ENCODE results near the gene QRFPR. TPM values are rescaled to one million over a fixed set of nuclear protein-coding genes. Genes with fewer than 3 reads are reported as not detected.
"Not testable (repeated sequence)": the region's sequence is repeated elsewhere in the genome, so short reads cannot be mapped to it uniquely, and the experiment has no call there.

Gene QRFPR
- polyA plus RNA-seq (2013) = not detected

DNA sequence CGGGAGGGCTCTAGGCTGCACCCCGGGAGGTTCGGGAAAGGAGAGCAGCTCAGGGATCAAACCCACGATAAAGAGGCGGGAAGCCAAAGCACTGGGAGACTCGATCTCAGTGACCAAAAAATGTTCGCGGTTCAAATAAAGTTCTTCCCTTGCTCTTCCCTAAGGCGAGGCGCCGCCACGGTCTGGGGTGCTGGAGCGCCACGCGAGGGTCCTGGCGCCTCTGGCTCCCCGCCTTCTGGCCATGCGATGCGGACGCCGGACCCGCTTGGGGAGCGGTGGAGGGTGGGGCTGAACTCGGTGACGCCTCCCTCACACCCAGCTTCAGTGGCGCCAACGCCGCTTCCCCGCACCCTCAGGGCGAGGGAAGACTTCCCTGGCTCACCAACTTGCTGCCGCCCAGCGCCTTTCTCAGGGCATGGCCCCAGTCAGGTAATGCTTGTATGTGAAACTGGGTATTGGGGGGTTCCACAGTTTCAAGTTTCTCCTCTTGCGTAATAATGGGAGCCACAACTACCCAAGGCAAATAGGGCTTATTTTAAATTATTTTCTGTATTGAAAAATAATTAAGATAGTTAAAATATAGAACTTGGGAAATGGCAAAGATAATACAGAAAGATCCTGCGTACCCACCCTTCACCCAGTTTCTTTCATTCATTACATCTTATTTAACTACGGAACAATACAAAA is at the start of gene QRFPR:
Gene QRFPR (minus strand): TSS at position 243 of the 687 bp plus-strand sequence. CDS start 371 bp downstream, outside the sequence.
- H3K4me3 ChIP-seq (ENCODE audit: control insufficient read depth in 1 of 7, extremely low read depth in 1 of 7, insufficient read depth in 4 of 7, low read depth in 2 of 7, low read length in 6 of 7) = peak within 1 kb of the TSS in 5 of 7 experiments; percentile 8 to 59 (median 45)
- CTCF ChIA-PET = no interaction called here
- POLR2A ChIA-PET = no interaction called here
- H3K4me1 ChIP-seq (ENCODE audit: control extremely low read depth in 1 of 4, control insufficient read depth in 4 of 4, insufficient read depth in 4 of 4, low read length in 3 of 4) = peaks cover 0 to 15% (median 11%) of the 10 kb centered on the region in 4 experiments
- no peaks in the 10 kb centered on the region for H3K9me3 ChIP-seq (ENCODE audit: control extremely low read depth in 1 of 5, control insufficient read depth in 4 of 5, insufficient read depth in 2 of 5, low read depth in 1 of 5, low read length in 4 of 5)
- H3K27ac ChIP-seq (ENCODE audit: insufficient read depth in 1 of 2, low read depth in 1 of 2, low read length in 2 of 2, poor library complexity in 1 of 2, severe bottlenecking in 2 of 2) = no peak within 1 kb of the TSS
- WGBS (ENCODE audit: insufficient coverage) = 8% methylated on average over 25 of the region's 35 CpGs
- H3K36me3 ChIP-seq (ENCODE audit: control insufficient read depth in 4 of 4, insufficient read depth in 4 of 4, low read length in 3 of 4) = no peaks in the 10 kb centered on the region
- H3K27me3 ChIP-seq (replicated peaks in 2 of 5; ENCODE audit: control insufficient read depth in 4 of 5, insufficient read depth in 5 of 5, low read length in 4 of 5) = peaks cover 18 to 86% (median 44%) of the 10 kb centered on the region in 5 experiments
- peak in 2 of 3 donors; percentile 11 to 23 for DNase-seq

DNA sequence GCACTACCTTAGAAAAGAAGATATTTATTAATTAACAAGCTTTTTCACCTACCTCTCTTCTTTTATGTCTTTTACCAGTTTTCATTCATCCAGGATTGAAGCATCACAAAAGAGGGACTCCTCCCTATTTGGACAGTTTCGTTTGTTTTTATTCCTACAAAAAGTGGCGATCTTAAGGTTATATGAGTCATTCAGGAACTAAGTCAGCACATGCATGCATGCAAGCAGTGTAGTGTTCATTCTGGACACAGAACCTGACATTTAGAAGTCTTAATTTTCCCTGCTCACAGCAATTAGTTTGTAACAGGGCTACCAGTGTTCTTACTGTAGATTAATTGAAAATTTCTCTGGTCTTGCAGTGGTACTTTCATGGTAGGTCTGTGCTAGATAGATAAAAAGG is 47.9 kb upstream of the QRFPR start:
- no peaks in the 10 kb centered on the region for H3K4me1 ChIP-seq (ENCODE audit: control extremely low read depth in 1 of 4, control insufficient read depth in 4 of 4, insufficient read depth in 4 of 4, low read length in 3 of 4)
- 96% methylated on average over 2 of the region's 2 CpGs for WGBS (ENCODE audit: insufficient coverage)
- H3K27ac ChIP-seq (ENCODE audit: insufficient read depth in 1 of 2, low read depth in 1 of 2, low read length in 2 of 2, poor library complexity in 1 of 2, severe bottlenecking in 2 of 2) = no peak overlapping the region
- POLR2A ChIA-PET = no interaction called here
- no peak for DNase-seq
- no peak overlapping the region for H3K4me3 ChIP-seq (ENCODE audit: control insufficient read depth in 1 of 7, extremely low read depth in 1 of 7, insufficient read depth in 4 of 7, low read depth in 2 of 7, low read length in 6 of 7)
- H3K27me3 ChIP-seq (replicated peaks in 2 of 5; ENCODE audit: control insufficient read depth in 4 of 5, insufficient read depth in 5 of 5, low read length in 4 of 5) = peaks cover 0 to 2% (median 0%) of the 10 kb centered on the region in 5 experiments
- peaks cover 0 to 2% (median 0%) of the 10 kb centered on the region in 5 experiments for H3K9me3 ChIP-seq (ENCODE audit: control extremely low read depth in 1 of 5, control insufficient read depth in 4 of 5, insufficient read depth in 2 of 5, low read depth in 1 of 5, low read length in 4 of 5)
- CTCF ChIA-PET = no interaction called here
- H3K36me3 ChIP-seq (ENCODE audit: control insufficient read depth in 4 of 4, insufficient read depth in 4 of 4, low read length in 3 of 4) = no peaks in the 10 kb centered on the region

DNA sequence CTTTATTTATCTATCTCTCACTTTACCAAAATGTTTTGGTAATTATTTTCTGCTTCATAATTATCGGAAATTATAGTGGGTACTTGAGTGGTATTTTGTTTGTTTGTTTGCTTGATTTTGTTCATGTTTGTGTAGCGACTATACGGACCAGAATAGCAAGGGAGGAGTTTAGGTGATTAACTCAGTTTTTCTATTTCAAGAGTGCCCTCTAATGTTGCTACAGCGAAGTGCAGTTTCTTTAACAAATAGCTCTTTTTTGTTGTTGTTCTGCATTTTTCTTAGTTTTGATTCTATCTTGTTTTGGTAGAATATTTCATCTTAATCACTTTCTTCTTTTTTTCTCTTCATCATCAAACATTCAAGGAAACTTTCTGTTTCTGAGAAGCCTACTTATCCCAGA is 40.8 kb upstream of the QRFPR start:
- ChIA-PET CTCF (no interaction called here), POLR2A (no interaction called here)
- Histone ChIP-seq H3K4me1 (ENCODE audit: control extremely low read depth in 1 of 4, control insufficient read depth in 4 of 4, insufficient read depth in 4 of 4, low read length in 3 of 4) (no peaks in the 10 kb centered on the region), H3K4me3 (ENCODE audit: control insufficient read depth in 1 of 7, extremely low read depth in 1 of 7, insufficient read depth in 4 of 7, low read depth in 2 of 7, low read length in 6 of 7) (no peak overlapping the region), H3K36me3 (ENCODE audit: control insufficient read depth in 4 of 4, insufficient read depth in 4 of 4, low read length in 3 of 4) (no peaks in the 10 kb centered on the region), H3K27ac (ENCODE audit: insufficient read depth in 1 of 2, low read depth in 1 of 2, low read length in 2 of 2, poor library complexity in 1 of 2, severe bottlenecking in 2 of 2) (no peak overlapping the region), H3K27me3 (replicated peaks in 2 of 5; ENCODE audit: control insufficient read depth in 4 of 5, insufficient read depth in 5 of 5, low read length in 4 of 5) (peaks cover 0 to 1% (median 0%) of the 10 kb centered on the region in 5 experiments), H3K9me3 (ENCODE audit: control extremely low read depth in 1 of 5, control insufficient read depth in 4 of 5, insufficient read depth in 2 of 5, low read depth in 1 of 5, low read length in 4 of 5) (no peaks in the 10 kb centered on the region)
- 68% methylated on average over 3 of the region's 4 CpGs for whole genome bisulfite sequencing (ENCODE audit: insufficient coverage)
- DNase-seq = no peak

DNA sequence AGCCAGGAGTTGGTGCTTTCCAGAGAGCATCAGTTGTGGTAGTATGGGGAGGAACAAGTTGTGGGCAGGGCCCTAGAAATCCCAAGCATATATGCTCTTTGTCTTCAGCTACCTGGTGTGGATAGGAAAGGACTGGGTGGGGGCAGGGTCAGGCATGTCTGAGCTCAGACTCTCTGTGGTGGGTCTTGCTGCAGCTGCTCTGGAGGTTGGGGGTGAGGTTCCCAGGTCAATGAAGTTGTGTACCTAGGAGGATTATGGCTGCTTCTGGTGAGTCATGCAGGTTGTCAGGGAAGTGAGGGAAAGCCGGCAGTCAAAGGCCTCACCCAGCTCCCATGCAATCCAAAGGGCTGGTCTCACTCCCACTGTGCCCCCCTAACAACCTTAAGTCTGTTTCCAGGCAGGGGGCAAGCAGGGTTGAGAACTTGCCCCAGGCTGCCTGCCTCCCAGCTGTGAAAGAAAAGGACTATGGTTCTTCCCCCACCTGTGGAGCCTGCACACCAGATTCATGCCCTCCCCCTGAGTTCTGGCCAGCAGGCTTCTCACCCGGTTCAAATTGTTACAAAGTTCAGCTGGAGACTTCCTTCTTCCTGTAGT is 30.4 kb upstream of the QRFPR start:
- Histone ChIP-seq H3K4me3 (ENCODE audit: control insufficient read depth in 1 of 7, extremely low read depth in 1 of 7, insufficient read depth in 4 of 7, low read depth in 2 of 7, low read length in 6 of 7) (no peak overlapping the region), H3K27me3 (replicated peaks in 2 of 5; ENCODE audit: control insufficient read depth in 4 of 5, insufficient read depth in 5 of 5, low read length in 4 of 5) (no peaks in the 10 kb centered on the region), H3K9me3 (ENCODE audit: control extremely low read depth in 1 of 5, control insufficient read depth in 4 of 5, insufficient read depth in 2 of 5, low read depth in 1 of 5, low read length in 4 of 5) (peaks cover 0 to 1% (median 0%) of the 10 kb centered on the region in 5 experiments), H3K36me3 (ENCODE audit: control insufficient read depth in 4 of 4, insufficient read depth in 4 of 4, low read length in 3 of 4) (no peaks in the 10 kb centered on the region), H3K27ac (ENCODE audit: insufficient read depth in 1 of 2, low read depth in 1 of 2, low read length in 2 of 2, poor library complexity in 1 of 2, severe bottlenecking in 2 of 2) (no peak overlapping the region), H3K4me1 (ENCODE audit: control extremely low read depth in 1 of 4, control insufficient read depth in 4 of 4, insufficient read depth in 4 of 4, low read length in 3 of 4) (no peaks in the 10 kb centered on the region)
- no peak for DNase-seq
- POLR2A ChIA-PET = no interaction called here
- 64% methylated on average over 2 of the region's 2 CpGs for WGBS (ENCODE audit: insufficient coverage)
- CTCF ChIA-PET = interaction anchor here (1.0 kb wide), 1 partner anchor 9 kb away, joined by 4 read pairs; no protein-coding TSS in a partner anchor

DNA sequence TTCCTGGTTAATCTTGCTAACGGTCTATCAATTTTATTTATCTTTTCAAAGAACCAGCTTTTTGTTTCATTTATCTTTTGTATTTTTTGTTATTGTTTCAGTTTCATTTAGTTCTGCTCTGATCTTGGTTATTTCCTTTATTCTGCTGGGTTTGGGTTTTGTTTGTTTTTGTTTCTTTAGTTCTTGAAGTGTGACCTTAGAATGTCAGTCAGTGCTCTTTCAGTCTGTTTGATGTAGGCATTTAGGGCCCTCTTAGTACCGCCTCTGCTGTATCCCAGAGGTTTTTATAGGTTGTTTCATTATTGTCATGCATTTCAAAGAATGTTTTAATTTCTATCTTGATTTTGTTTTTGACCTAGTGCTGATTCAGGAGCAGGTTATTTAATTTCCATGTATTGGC is 27.7 kb upstream of the QRFPR start:
- H3K4me1 ChIP-seq (ENCODE audit: control extremely low read depth in 1 of 4, control insufficient read depth in 4 of 4, insufficient read depth in 4 of 4, low read length in 3 of 4); POLR2A ChIA-PET; DNase-seq; H3K27ac ChIP-seq (ENCODE audit: insufficient read depth in 1 of 2, low read depth in 1 of 2, low read length in 2 of 2, poor library complexity in 1 of 2, severe bottlenecking in 2 of 2); H3K36me3 ChIP-seq (ENCODE audit: control insufficient read depth in 4 of 4, insufficient read depth in 4 of 4, low read length in 3 of 4); H3K9me3 ChIP-seq (ENCODE audit: control extremely low read depth in 1 of 5, control insufficient read depth in 4 of 5, insufficient read depth in 2 of 5, low read depth in 1 of 5, low read length in 4 of 5); H3K27me3 ChIP-seq (replicated peaks in 2 of 5; ENCODE audit: control insufficient read depth in 4 of 5, insufficient read depth in 5 of 5, low read length in 4 of 5); CTCF ChIA-PET; H3K4me3 ChIP-seq (ENCODE audit: control insufficient read depth in 1 of 7, extremely low read depth in 1 of 7, insufficient read depth in 4 of 7, low read depth in 2 of 7, low read length in 6 of 7): not testable (repeated sequence)
- no CpG with 5 or more reads among the region's 2 CpGs for WGBS (ENCODE audit: insufficient coverage)

- H3K27me3 ChIP-seq (replicated peaks in 2 of 5; ENCODE audit: control insufficient read depth in 4 of 5, insufficient read depth in 5 of 5, low read length in 4 of 5) = no peaks in the 10 kb centered on the region
- no peaks in the 10 kb centered on the region for H3K9me3 ChIP-seq (ENCODE audit: control extremely low read depth in 1 of 5, control insufficient read depth in 4 of 5, insufficient read depth in 2 of 5, low read depth in 1 of 5, low read length in 4 of 5)
- POLR2A ChIA-PET = no interaction called here
- H3K4me1 ChIP-seq (ENCODE audit: control extremely low read depth in 1 of 4, control insufficient read depth in 4 of 4, insufficient read depth in 4 of 4, low read length in 3 of 4) = no peaks in the 10 kb centered on the region
- CTCF ChIA-PET = no interaction called here
- no peak for DNase-seq
- 100% methylated on average over 1 of the region's 4 CpGs for WGBS (ENCODE audit: insufficient coverage)
- H3K27ac ChIP-seq (ENCODE audit: insufficient read depth in 1 of 2, low read depth in 1 of 2, low read length in 2 of 2, poor library complexity in 1 of 2, severe bottlenecking in 2 of 2) = no peak overlapping the region
- H3K36me3 ChIP-seq (ENCODE audit: control insufficient read depth in 4 of 4, insufficient read depth in 4 of 4, low read length in 3 of 4) = no peaks in the 10 kb centered on the region
- H3K4me3 ChIP-seq (ENCODE audit: control insufficient read depth in 1 of 7, extremely low read depth in 1 of 7, insufficient read depth in 4 of 7, low read depth in 2 of 7, low read length in 6 of 7) = no peak overlapping the region
These were observed 19.8 kb upstream of the QRFPR start for GRCh38 chr4:121400632-121401031.

- ChIA-PET POLR2A (no interaction called here), CTCF (interaction anchor here (0.6 to 1.3 kb wide), 2 partner anchors 27 to 72 kb away, joined by 3 read pairs; no protein-coding TSS in a partner anchor)
- no peaks in the 10 kb centered on the region for H3K36me3 ChIP-seq (ENCODE audit: control insufficient read depth in 4 of 4, insufficient read depth in 4 of 4, low read length in 3 of 4)
- no peaks in the 10 kb centered on the region for H3K4me1 ChIP-seq (ENCODE audit: control extremely low read depth in 1 of 4, control insufficient read depth in 4 of 4, insufficient read depth in 4 of 4, low read length in 3 of 4)
- peaks cover 0 to 1% (median 0%) of the 10 kb centered on the region in 5 experiments for H3K27me3 ChIP-seq (replicated peaks in 2 of 5; ENCODE audit: control insufficient read depth in 4 of 5, insufficient read depth in 5 of 5, low read length in 4 of 5)
- no peak overlapping the region for H3K4me3 ChIP-seq (ENCODE audit: control insufficient read depth in 1 of 7, extremely low read depth in 1 of 7, insufficient read depth in 4 of 7, low read depth in 2 of 7, low read length in 6 of 7)
- WGBS (ENCODE audit: insufficient coverage) = 100% methylated on average over 1 of the region's 1 CpG
- no peak overlapping the region for H3K27ac ChIP-seq (ENCODE audit: insufficient read depth in 1 of 2, low read depth in 1 of 2, low read length in 2 of 2, poor library complexity in 1 of 2, severe bottlenecking in 2 of 2)
- no peaks in the 10 kb centered on the region for H3K9me3 ChIP-seq (ENCODE audit: control extremely low read depth in 1 of 5, control insufficient read depth in 4 of 5, insufficient read depth in 2 of 5, low read depth in 1 of 5, low read length in 4 of 5)
- no peak for DNase-seq
These were observed 17.3 kb upstream of the QRFPR start for GRCh38 chr4:121397941-121398601.

All from common myeloid progenitor, CD34-positive (primary cell).